H9 (cell line): ENCODE measurements around the gene UNC79. TPM values are rescaled to one million over a fixed set of nuclear protein-coding genes. Genes with fewer than 3 reads are reported as not detected.

Source experiments
- DNase-seq: peaks from one replicate; pipeline ENCODE4 v3.0.0-alpha.2; 2017
- H2AFZ ChIP-seq: one replicate; pipeline ENCODE4 v1.6.1; 2013; ENCODE audit warnings: mild to moderate bottlenecking, low read length, control low read depth, moderate library complexity
- H2AK5ac ChIP-seq: 2 replicates; pipeline ENCODE4 v1.6.1; 2013; ENCODE audit warnings: low read length, control low read depth, mixed read lengths; ENCODE audit not compliant: insufficient read length
- H2BK120ac ChIP-seq: one replicate; pipeline ENCODE4 v1.6.1; 2013; ENCODE audit warnings: low read depth, mild to moderate bottlenecking, low read length, control low read depth, inconsistent platforms; ENCODE audit not compliant: poor library complexity, severe bottlenecking
- H2BK12ac ChIP-seq: 2 replicates; pipeline ENCODE4 v1.6.1; 2013; ENCODE audit warnings: low read length, control low read depth, mixed read lengths, low read depth; ENCODE audit not compliant: insufficient read length
- H2BK15ac ChIP-seq: 2 replicates; pipeline ENCODE4 v1.6.1; 2013; ENCODE audit warnings: low read depth, low read length, control low read depth
- H2BK20ac ChIP-seq: one replicate; pipeline ENCODE4 v1.6.1; 2013; ENCODE audit warnings: low read depth, mild to moderate bottlenecking, low read length, control low read depth, inconsistent platforms; ENCODE audit not compliant: poor library complexity, severe bottlenecking
- H2BK5ac ChIP-seq: 2 replicates; pipeline ENCODE4 v1.6.1; 2013; ENCODE audit warnings: low read length, control low read depth, mixed read lengths; ENCODE audit not compliant: insufficient read length
- H3K14ac ChIP-seq: 2 replicates; pipeline ENCODE4 v1.6.1; 2013; ENCODE audit warnings: low read length, control low read depth; ENCODE audit not compliant: insufficient read depth
- H3K18ac ChIP-seq: 2 replicates; pipeline ENCODE4 v1.6.1; 2013; ENCODE audit warnings: low read depth, mild to moderate bottlenecking, mixed read lengths, low read length, control low read depth; ENCODE audit not compliant: insufficient read length
- H3K23ac ChIP-seq: 2 replicates; pipeline ENCODE4 v1.6.1; 2013; ENCODE audit warnings: low read length, control low read depth, mixed read lengths, low read depth; ENCODE audit not compliant: insufficient read length
- H3K23me2 ChIP-seq: 2 replicates; pipeline ENCODE4 v1.6.1; 2013; ENCODE audit warnings: low read depth, mild to moderate bottlenecking, mixed read lengths, low read length, control low read depth; ENCODE audit not compliant: insufficient read length, poor library complexity, severe bottlenecking
- H3K27ac ChIP-seq: 2 replicates; pipeline ENCODE4 v1.5.1; 2013; ENCODE audit warnings: low read length, control low read depth, mixed read lengths, low read depth; ENCODE audit not compliant: insufficient read length
- H3K27me3 ChIP-seq: 2 replicates; pipeline ENCODE4 v1.6.1; 2013; ENCODE audit warnings: low read length, control low read depth, inconsistent platforms; ENCODE audit not compliant: insufficient read depth
- H3K4ac ChIP-seq: 2 replicates; pipeline ENCODE4 v1.6.1; 2013; ENCODE audit warnings: low read depth, mild to moderate bottlenecking, control low read depth, inconsistent platforms, low read length, moderate library complexity
- H3K4me1 ChIP-seq: 2 replicates; pipeline ENCODE4 v1.6.1; 2013; ENCODE audit warnings: low read length, control low read depth, inconsistent platforms; ENCODE audit not compliant: insufficient read depth
- H3K4me2 ChIP-seq: 2 replicates; pipeline ENCODE4 v1.6.1; 2013; ENCODE audit warnings: low read length, control low read depth, mixed read lengths; ENCODE audit not compliant: insufficient read length, insufficient read depth
- H3K56ac ChIP-seq: 2 replicates; pipeline ENCODE4 v1.6.1; 2013; ENCODE audit warnings: low read depth, mild to moderate bottlenecking, mixed read lengths, low read length, control low read depth; ENCODE audit not compliant: insufficient read length
- H3K79me1 ChIP-seq: 2 replicates; pipeline ENCODE4 v1.6.1; 2013; ENCODE audit warnings: low read depth, mild to moderate bottlenecking, moderate library complexity, low read length, control low read depth, inconsistent platforms; ENCODE audit not compliant: insufficient read depth, poor library complexity, severe bottlenecking
- H3K79me2 ChIP-seq: 2 replicates; pipeline ENCODE4 v1.6.1; 2013; ENCODE audit warnings: low read length, control low read depth, inconsistent platforms; ENCODE audit not compliant: insufficient read depth
- H3K9ac ChIP-seq: 2 replicates; pipeline ENCODE4 v1.6.1; 2013; ENCODE audit warnings: low read length, control low read depth, mixed read lengths; ENCODE audit not compliant: insufficient read length; ENCODE audit errors: extremely low read depth
- H3K9me3 ChIP-seq: one replicate; pipeline ENCODE4 v1.6.1; 2013; ENCODE audit warnings: low read depth, low read length, inconsistent platforms; ENCODE audit not compliant: control insufficient read depth
- H3T11ph ChIP-seq: one replicate; pipeline ENCODE4 v1.6.1; 2013; ENCODE audit warnings: mild to moderate bottlenecking, low read length, control low read depth, inconsistent platforms
- H4K20me1 ChIP-seq: one replicate; pipeline ENCODE4 v1.6.1; 2013; ENCODE audit not compliant: control insufficient read depth, insufficient read length, insufficient read depth
- H4K5ac ChIP-seq: 2 replicates; pipeline ENCODE4 v1.6.1; 2013; ENCODE audit warnings: low read depth, mild to moderate bottlenecking, mixed read lengths, low read length, control low read depth; ENCODE audit not compliant: insufficient read length
- H4K8ac ChIP-seq: replicated peaks from 2 replicates; pipeline ENCODE4 v1.6.1; 2013; ENCODE audit warnings: low read length, control low read depth, mixed read lengths, low read depth; ENCODE audit not compliant: insufficient read length
- H4K91ac ChIP-seq: 2 replicates; pipeline ENCODE4 v1.6.1; 2013; ENCODE audit warnings: low read depth, mild to moderate bottlenecking, moderate library complexity, mixed read lengths, low read length, control low read depth; ENCODE audit not compliant: insufficient read length
- H3K27ac Mint-ChIP-seq, 3 experiments: 2 replicates in 2 of 3; 3 replicates in 1 of 3; pipeline ENCODE4 v1.8.0; 2020 to 2021; ENCODE audit warnings: mixed read lengths in 3 of 3, mild to moderate bottlenecking in 1 of 3, moderate library complexity in 1 of 3
- H3K27me3 Mint-ChIP-seq: 2 replicates; pipeline ENCODE4 v1.8.0; 2021; ENCODE audit warnings: low read depth, mild to moderate bottlenecking, moderate library complexity, mixed read lengths
- H3K36me3 Mint-ChIP-seq, 3 experiments: 2 replicates in 2 of 3; 3 replicates in 1 of 3; pipeline ENCODE4 v1.8.0; 2020 to 2021; ENCODE audit warnings: low read depth in 3 of 3, mixed read lengths in 3 of 3; ENCODE audit not compliant: insufficient read depth in 1 of 3
- H3K4me1 Mint-ChIP-seq, 2 experiments: 2 replicates each; pipeline ENCODE4 v1.8.0; 2020; ENCODE audit warnings: mixed read lengths in 2 of 2
- H3K4me3 Mint-ChIP-seq, 2 experiments: 2 replicates in 1 of 2; 3 replicates in 1 of 2; pipeline ENCODE4 v1.8.0; 2020 to 2021; ENCODE audit warnings: mild to moderate bottlenecking in 2 of 2, mixed read lengths in 2 of 2, moderate library complexity in 1 of 2
- H3K9me3 Mint-ChIP-seq, 2 experiments: 2 replicates in 1 of 2; 3 replicates in 1 of 2; pipeline ENCODE4 v1.8.0; 2020; ENCODE audit warnings: mild to moderate bottlenecking in 2 of 2, mixed read lengths in 2 of 2, moderate library complexity in 1 of 2
- WGBS: extraction: QIAGEN DNeasy Blood & Tissue Kit; methylation state at CpG from one replicate; pipeline ENCODE4 v1.1.7; 2013; ENCODE audit warnings: missing lambda C conversion rate, low lambda C conversion rate, mixed read lengths; ENCODE audit not compliant: insufficient read length; ENCODE audit errors: extremely low coverage; 5-methylcytosine and 5-hydroxymethylcytosine counted together
- total RNA-seq: library from RNA; stranded (reverse); gene quantifications from 2 replicates; pipeline ENCODE4 v1.2.1, GENCODE V29; 2021
- TF ChIP-seq, protein P1 (sequence below): fragments of 200-600 bp; sonication (generic); conservative IDR thresholded peaks from 3 replicates; pipeline ENCODE4 v1.8.0; 2021; ENCODE audit warnings: antibody characterized with exemption, mild to moderate bottlenecking

Gene UNC79
- total RNA-seq, 1 experiment from 2014 or later: 3.0 TPM

DNA sequence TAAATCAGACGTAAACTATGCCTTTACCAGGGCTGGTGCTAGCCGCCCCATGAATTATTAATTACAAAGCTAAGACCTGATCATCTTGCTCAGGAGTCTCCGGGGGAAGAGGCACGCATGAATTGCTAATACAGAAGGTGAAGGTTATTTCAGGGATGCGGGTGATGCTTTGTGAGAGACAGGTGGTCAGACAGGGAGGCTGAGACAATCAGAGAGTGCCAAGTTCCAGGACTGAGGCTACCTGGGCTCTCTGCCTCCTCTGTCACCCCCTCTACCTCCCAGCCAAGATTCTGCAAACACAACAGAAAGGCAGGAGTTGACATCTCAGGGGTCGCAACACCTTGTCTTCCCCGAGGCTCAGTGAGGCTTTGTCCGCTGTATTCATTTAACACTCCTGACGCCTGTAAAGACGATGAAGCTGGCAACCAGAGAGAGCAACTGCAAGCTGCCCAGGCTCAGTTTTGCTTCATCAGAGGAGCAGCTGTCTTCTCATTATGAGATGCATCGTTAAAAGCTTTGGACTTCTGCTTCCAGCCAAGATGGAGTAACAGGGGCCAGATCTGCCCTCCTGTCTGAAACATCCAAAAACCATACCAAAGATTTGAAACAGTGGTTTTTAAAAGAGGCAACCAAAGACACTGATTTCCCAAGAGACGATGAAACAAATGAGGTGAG, 311.0 kb downstream of the UNC79 start:
- Histone ChIP-seq H3K79me2 (no peaks in the 10 kb centered on the region), H3K4me1 (no peaks in the 10 kb centered on the region), H2BK12ac (no peak overlapping the region), H3K18ac (no peak overlapping the region), H3K9ac (no peak overlapping the region), H3K27me3 (no peaks in the 10 kb centered on the region), H2BK20ac (no peak overlapping the region), H4K20me1 (no peaks in the 10 kb centered on the region), H3K4ac (no peak overlapping the region), H2BK15ac (no peak overlapping the region), H2BK120ac (no peak overlapping the region), H4K8ac (no peak overlapping the region), H4K5ac (no peak overlapping the region), H2AFZ (no peak overlapping the region), H3T11ph (no peak overlapping the region), H2AK5ac (no peak overlapping the region), H3K14ac (no peak overlapping the region), H3K23ac (no peak overlapping the region), H3K23me2 (no peaks in the 10 kb centered on the region), H3K9me3 (no peaks in the 10 kb centered on the region), H3K56ac (no peak overlapping the region), H3K79me1 (no peaks in the 10 kb centered on the region), H4K91ac (no peak overlapping the region), H3K27ac (no peak overlapping the region), H3K4me2 (no peak overlapping the region), H2BK5ac (no peak overlapping the region)
- H3K4me3 Mint-ChIP-seq: no peak overlapping the region; a peak in 1 of 5 replicates
- H3K27me3 Mint-ChIP-seq: peaks cover 3% of the 10 kb centered on the region
- no peak for DNase-seq
- peak overlapping the region in 1 of 3 experiments; percentile 57; a peak in 1 of 7 replicates for H3K27ac Mint-ChIP-seq
- peaks cover 13 to 16% of the 10 kb centered on the region in 2 experiments for H3K4me1 Mint-ChIP-seq
- WGBS: no CpG with 5 or more reads among the region's 12 CpGs
- no peaks in the 10 kb centered on the region; a peak in 1 of 7 replicates for H3K36me3 Mint-ChIP-seq
- no peaks in the 10 kb centered on the region for H3K9me3 Mint-ChIP-seq
- TF ChIP-seq, protein P1, sequence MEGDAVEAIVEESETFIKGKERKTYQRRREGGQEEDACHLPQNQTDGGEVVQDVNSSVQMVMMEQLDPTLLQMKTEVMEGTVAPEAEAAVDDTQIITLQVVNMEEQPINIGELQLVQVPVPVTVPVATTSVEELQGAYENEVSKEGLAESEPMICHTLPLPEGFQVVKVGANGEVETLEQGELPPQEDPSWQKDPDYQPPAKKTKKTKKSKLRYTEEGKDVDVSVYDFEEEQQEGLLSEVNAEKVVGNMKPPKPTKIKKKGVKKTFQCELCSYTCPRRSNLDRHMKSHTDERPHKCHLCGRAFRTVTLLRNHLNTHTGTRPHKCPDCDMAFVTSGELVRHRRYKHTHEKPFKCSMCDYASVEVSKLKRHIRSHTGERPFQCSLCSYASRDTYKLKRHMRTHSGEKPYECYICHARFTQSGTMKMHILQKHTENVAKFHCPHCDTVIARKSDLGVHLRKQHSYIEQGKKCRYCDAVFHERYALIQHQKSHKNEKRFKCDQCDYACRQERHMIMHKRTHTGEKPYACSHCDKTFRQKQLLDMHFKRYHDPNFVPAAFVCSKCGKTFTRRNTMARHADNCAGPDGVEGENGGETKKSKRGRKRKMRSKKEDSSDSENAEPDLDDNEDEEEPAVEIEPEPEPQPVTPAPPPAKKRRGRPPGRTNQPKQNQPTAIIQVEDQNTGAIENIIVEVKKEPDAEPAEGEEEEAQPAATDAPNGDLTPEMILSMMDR: no peak
